HG03575 (cell line): ENCODE measurements around the gene C1orf87.
"Not testable (repeated sequence)": the region's sequence is repeated elsewhere in the genome, so short reads cannot be mapped to it uniquely, and the experiment has no call there.

Source experiments
- ATAC-seq: cut with Tn5 transposase; IDR thresholded peaks from one replicate; pipeline ENCODE4 v1.9.1; 2021; ENCODE audit not compliant: unreplicated experiment, insufficient number of reproducible peaks, low FRiP score; ENCODE audit errors: extremely low read depth

C1orf87 gene

GRCh38 chr1:59969542-59970175 is 103.9 kb downstream of the C1orf87 start:
- not testable (repeated sequence) for ATAC-seq

GRCh38 chr1:59968746-59969145 is 104.8 kb downstream of the C1orf87 start:
- ATAC-seq, result not testable (repeated sequence)

- no peak for ATAC-seq
These were observed 105.8 kb downstream of the C1orf87 start for GRCh38 chr1:59967780-59968179.

GRCh38 chr1:59967141-59967697 is 106.4 kb downstream of the C1orf87 start:
- ATAC-seq, result no peak

DNA sequence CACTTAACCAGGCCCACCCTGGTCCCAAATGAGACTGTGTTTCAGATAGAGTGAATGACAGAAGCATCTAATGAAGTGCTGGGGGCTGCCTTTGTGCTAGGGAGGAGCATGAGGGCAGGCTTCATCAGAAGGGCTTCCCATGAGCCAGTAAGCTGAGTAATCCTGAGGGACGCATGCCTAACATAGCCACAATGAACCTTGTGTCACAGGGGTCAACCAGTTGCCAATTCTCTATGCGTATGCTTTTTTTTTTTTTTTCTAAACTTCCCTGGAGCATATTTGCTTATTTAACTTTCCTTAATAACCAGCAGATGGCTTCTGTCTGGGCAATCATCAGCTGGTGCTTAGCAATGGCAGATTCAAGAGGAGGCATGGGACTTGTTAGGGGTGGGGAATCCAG is 121.5 kb downstream of the C1orf87 start:
- no peak for ATAC-seq

DNA sequence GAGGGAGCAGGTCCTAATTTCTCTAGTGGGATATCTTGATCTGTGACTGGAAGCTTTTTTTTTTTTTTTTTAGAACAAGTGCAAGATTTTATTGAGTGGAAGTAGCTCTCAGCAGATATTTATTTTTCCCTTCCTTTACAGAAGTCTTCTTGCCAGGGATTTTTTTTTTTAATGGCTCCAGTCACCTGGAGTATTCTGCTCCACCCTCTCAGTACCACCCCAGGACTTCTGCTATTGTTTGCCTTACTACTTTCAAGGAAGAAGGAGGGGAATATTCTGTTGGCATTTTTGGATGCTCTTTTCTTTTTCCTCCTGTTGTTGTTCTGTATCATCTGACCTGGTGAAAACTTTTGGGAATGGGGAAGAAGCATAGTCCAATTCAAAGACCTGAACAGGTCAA is 123.9 kb downstream of the C1orf87 start:
- ATAC-seq, result no peak

- ATAC-seq, result no peak
These were observed 124.6 kb downstream of the C1orf87 start for GRCh38 chr1:59948990-59949389.

DNA sequence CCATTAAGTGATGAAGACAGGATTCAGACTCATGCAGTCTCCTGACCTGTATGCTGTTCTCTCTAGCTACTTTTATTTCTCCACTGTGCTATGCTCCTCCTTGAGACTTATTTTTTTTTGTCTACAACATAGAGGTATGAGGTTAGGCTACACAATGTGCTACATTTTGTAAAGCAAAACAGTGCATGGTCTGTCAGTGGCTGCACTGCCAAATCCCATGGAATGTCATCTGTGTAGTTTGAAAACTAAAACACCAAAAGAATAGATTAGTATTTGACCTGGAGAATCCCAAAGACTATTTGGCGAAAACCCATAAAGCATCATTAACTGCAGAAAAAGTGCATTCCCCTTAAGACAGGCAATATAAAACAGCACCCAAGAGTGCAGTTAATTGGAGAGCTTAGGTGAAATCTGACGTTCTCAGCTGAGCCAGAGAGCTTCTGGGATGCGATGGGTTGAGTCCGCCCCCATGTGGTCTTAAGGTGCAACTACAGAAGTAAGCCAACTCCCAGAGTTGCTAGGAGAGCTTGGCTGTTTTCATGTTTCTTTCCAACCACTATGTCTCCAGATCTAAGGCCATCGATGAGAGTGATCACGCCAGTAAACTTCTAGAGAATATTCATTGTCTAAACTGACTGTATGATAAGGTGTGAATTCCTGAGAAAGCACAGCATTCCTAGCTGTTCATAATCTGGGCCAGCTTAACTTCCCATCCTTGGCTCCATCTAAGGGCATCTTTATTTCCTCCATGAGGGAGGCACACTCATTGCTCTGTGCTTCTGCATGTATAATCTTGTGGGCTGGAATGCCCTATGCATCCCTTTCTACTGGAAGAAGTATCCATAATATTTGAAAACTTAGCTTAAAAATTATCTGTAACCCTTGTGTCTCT is 126.3 kb downstream of the C1orf87 start:
- peak; percentile 64 for ATAC-seq

DNA sequence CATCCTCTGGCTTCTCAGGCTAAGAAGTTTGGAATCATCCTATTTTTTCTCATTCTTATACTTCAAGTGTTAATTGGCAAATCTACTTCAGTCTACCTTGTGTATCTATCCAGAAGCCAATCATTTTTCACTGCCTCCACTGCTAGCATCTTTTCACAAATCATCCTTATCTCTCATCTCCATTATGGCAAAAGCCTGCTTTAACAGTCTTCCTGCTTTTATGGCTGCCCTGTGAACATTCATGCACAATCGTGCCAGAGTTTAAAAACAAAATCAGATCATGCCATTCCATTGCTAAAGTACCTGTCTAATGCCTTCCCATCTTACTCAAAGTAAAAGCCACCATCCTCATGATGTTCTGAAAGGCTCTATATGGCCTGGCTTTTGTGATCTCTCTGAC is 127.8 kb downstream of the C1orf87 start:
- ATAC-seq, result no peak
